Kidney (tissue), 14 donors: ENCODE data around the gene TXNL4A. TPM values are rescaled to one million over a fixed set of nuclear protein-coding genes. Genes with fewer than 3 reads are reported as not detected.
A peak's percentile ranks its signal among the peaks of the same experiment; 100 is the strongest.

ENCODE experiments used
- DNase-seq, 5 donors: peaks; one replicate each; pipeline ENCODE4 v3.0.0-alpha.2; 2013 to 2020
- FAIRE-seq: peaks from 2 replicates; lab custom pipeline; 2012; peaks lifted over from hg19 to GRCh38; lab: Jason Lieb, UNC
- H3K27ac ChIP-seq, 2 donors: one replicate each; pipeline ENCODE4 v1.7.0; 2013; ENCODE audit warnings: low read depth in 2 of 2, low read length in 2 of 2, inconsistent platforms in 1 of 2
- H3K27me3 ChIP-seq: one replicate; pipeline ENCODE4 v1.7.1; 2013; ENCODE audit warnings: low read length, inconsistent platforms; ENCODE audit not compliant: control insufficient read depth, insufficient read depth
- H3K36me3 ChIP-seq, 3 donors: one replicate each; pipeline versions ENCODE4 v1.7.0 to v1.7.1; 2013; ENCODE audit warnings: low read length in 3 of 3, control low read depth in 1 of 3, inconsistent platforms in 1 of 3; ENCODE audit not compliant: insufficient read depth in 3 of 3, control insufficient read depth in 2 of 3
- H3K4me1 ChIP-seq, 3 donors: one replicate each; pipeline versions ENCODE4 v1.7.0 to v1.7.1; 2013; ENCODE audit warnings: low read length in 3 of 3, inconsistent platforms in 1 of 3, low read depth in 1 of 3; ENCODE audit not compliant: control insufficient read depth in 2 of 3, insufficient read depth in 2 of 3
- H3K4me3 ChIP-seq, 3 donors: one replicate each; pipeline versions ENCODE4 v1.7.0 to v1.8.1; 2013; ENCODE audit warnings: low read length in 3 of 3, control low read depth in 1 of 3, inconsistent platforms in 1 of 3
- H3K9ac ChIP-seq, 3 donors: one replicate each; pipeline versions ENCODE4 v1.7.0 to v1.7.1; 2013; ENCODE audit warnings: low read length in 3 of 3, control low read depth in 1 of 3, inconsistent platforms in 1 of 3
- H3K9me3 ChIP-seq, 3 donors: one replicate each; pipeline versions ENCODE4 v1.7.0 to v1.7.1; 2013; ENCODE audit warnings: low read length in 3 of 3, control low read depth in 1 of 3, inconsistent platforms in 1 of 3; ENCODE audit not compliant: control insufficient read depth in 2 of 3, insufficient read depth in 1 of 3
- intact Hi-C: fragments of 100-400 bp; cut with DNase I; formaldehyde crosslinking; loops from one replicate; pipeline ENCODE4 v1.11.1; 2022
- polyA plus RNA-seq: library from polyadenylated mRNA; stranded (reverse); fragments of 350-450 nt; fragmentation: Illumina TruSeq; extraction: RNeasy Lipid Tissue Mini Kit (QIAGEN cat#74804); gene quantifications from one replicate; pipeline ENCODE4 v1.2.3, GENCODE V29; 2014; ENCODE audit warnings: low read depth, low replicate concordance; ENCODE audit not compliant: insufficient read depth
- total RNA-seq: library from RNA; stranded (reverse); fragmentation: NEBNext Ultra II Directional; extraction: Animal tissue kit (Norgen Biotek cat#: 25700); gene quantifications from one replicate; pipeline ENCODE4 v1.2.1, GENCODE V29; 2021
- TF ChIP-seq, protein P1 (sequence below): IDR thresholded peaks from 3 replicates; pipeline ENCODE4 v1.5.1; 2012; ENCODE audit warnings: mild to moderate bottlenecking, moderate library complexity, borderline replicate concordance; ENCODE audit not compliant: insufficient read depth; ENCODE audit errors: extremely low read depth
- donor health status: control.
- donor health status: control.
- donor health status: control.
- donor health status: control.
- donor health status: control.
- donor health status: DM: yes; HTN: yes; CAD: no.
- donor health status: Normal renal cell carcinoma (clear cell type).

TXNL4A gene
- total and polyA plus RNA-seq, 2 donors from 2014 or later: 76.7 to 178 TPM

DNA sequence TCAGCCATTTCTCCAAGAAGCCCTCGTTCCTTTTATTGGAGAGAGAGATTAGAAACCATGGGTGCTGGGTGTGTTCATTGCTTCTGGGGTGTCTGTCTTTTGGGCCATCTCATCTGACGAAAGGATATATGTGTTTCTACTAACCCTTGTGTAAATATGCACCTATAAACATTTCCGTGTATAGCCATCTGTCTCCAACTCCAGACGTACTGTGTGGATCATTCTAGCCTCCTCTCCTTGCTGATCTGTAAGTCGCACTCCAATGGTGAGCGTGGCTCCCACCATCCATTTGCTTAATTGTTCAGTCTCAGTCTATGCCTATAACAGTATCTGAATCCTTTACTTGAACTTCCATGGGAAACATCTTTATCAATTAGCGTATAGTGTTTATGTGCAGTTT is 47.6 kb upstream of the TXNL4A start:
- Histone ChIP-seq H3K27ac (no peak overlapping the region), H3K27me3 (no peaks in the 10 kb centered on the region), H3K4me1 (peaks cover 0 to 12% (median 0%) of the 10 kb centered on the region in 3 donors), H3K4me3 (no peak overlapping the region), H3K36me3 (peaks cover 0 to 10% (median 0%) of the 10 kb centered on the region in 3 donors), H3K9me3 (no peaks in the 10 kb centered on the region), H3K9ac (no peak overlapping the region)
- FAIRE-seq (no peak), DNase-seq (no peak)
- TF ChIP-seq, protein P1, sequence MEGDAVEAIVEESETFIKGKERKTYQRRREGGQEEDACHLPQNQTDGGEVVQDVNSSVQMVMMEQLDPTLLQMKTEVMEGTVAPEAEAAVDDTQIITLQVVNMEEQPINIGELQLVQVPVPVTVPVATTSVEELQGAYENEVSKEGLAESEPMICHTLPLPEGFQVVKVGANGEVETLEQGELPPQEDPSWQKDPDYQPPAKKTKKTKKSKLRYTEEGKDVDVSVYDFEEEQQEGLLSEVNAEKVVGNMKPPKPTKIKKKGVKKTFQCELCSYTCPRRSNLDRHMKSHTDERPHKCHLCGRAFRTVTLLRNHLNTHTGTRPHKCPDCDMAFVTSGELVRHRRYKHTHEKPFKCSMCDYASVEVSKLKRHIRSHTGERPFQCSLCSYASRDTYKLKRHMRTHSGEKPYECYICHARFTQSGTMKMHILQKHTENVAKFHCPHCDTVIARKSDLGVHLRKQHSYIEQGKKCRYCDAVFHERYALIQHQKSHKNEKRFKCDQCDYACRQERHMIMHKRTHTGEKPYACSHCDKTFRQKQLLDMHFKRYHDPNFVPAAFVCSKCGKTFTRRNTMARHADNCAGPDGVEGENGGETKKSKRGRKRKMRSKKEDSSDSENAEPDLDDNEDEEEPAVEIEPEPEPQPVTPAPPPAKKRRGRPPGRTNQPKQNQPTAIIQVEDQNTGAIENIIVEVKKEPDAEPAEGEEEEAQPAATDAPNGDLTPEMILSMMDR: no peak
- intact Hi-C loops: no loop called here

DNA sequence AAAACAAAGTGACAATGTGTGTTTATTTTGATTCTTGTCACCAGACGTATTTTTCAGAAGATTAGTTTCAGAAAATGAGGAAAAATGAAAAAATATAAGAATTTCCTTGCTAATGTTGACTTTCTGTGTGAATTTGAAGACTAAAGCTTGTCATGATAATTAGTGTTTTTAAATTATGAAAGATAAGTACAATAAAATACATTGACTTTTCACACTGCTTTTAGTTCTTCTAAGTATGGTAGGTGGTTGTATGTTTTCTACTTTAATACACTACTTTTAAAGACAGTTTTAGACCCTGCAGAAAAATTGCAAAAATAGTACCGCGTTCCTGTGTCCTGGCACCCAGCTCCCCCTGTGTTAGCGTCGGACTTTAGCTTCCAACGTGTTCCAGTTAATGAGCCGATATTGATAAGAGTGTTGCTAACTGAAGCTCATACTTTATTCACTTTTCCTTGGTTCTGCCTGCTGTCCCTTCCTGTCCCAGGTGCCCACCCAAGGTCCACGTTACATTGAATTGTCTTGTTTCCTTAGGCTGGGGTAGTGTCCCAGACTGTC is 46.6 kb upstream of the TXNL4A start:
- TF ChIP-seq, protein P1: no peak
- no peak for FAIRE-seq

DNA sequence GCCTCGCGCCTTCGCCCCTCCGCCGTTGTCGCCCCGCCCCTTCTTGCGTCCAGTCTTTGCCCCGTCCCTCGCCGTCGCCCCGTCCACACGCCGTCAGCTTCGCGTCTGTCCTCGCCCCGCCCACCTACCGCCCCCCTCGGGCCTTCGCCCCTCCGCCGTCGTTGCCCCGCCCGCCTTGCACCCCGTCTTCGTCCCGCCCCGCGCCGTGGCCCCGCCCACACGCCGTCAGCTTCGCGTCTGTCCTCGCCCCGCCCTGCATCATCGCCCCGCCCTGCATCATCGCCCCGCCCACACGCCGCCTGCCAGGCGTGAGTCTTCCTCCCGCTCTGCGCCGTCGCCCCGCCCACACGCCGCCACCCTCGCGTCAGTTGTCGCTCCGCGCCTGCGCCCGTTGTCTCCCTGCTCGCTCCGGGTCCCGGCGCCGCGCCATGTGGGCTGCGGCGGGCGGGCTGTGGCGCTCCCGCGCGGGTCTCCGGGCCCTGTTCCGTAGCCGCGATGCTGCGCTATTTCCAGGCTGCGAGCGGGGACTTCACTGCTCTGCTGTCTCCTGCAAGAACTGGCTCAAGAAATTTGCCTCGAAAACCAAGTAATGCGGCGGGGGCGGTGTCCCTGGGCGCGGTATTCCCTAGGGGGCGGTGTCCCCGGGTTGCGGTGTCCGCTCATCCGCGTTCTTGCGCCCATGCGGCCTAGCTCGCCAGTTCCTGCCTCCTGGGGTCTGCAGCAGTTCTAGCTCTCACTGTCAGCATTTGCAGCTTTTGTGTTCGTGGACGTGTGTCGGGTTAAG is 45.9 kb upstream of the TXNL4A start, which contains the start of gene RBFA:
Gene RBFA, plus strand, starts transcription at position 367 of the 784 bp plus-strand sequence. Its CDS starts 62 bp downstream, at position 429.
- Histone ChIP-seq H3K27me3 (no peaks in the 10 kb centered on the region), H3K4me1 (peaks cover 0 to 12% (median 0%) of the 10 kb centered on the region in 3 donors), H3K9ac (peak within 1 kb of the TSS; percentile 56 to 83 (median 58)), H3K36me3 (peaks cover 0 to 10% (median 0%) of the 10 kb centered on the region in 3 donors), H3K9me3 (no peaks in the 10 kb centered on the region), H3K27ac (peak within 1 kb of the TSS; percentile 75 to 84), H3K4me3 (peak within 1 kb of the TSS; percentile 78 to 88 (median 81))
- TF ChIP-seq, protein P1: peak; percentile 14
- peak; percentile 99 to 100 (median 100) for DNase-seq
- FAIRE-seq: no peak
- intact Hi-C loops: no loop called here

More for the DNA sequence above, 46.6 kb upstream of the TXNL4A start:
- Histone ChIP-seq H3K9ac (peak overlapping the region; percentile 42 to 83 (median 58)), H3K4me3 (peak overlapping the region; percentile 73 to 88 (median 81)), H3K27me3 (no peaks in the 10 kb centered on the region), H3K4me1 (peaks cover 0 to 12% (median 0%) of the 10 kb centered on the region in 3 donors), H3K9me3 (no peaks in the 10 kb centered on the region), H3K36me3 (peaks cover 0 to 10% (median 0%) of the 10 kb centered on the region in 3 donors), H3K27ac (no peak overlapping the region)
- intact Hi-C loops: no loop called here
- peak in 1 of 5 donors; percentile 19 for DNase-seq
